ENCODE measurements around the gene GALNT3.

GALNT3 gene

DNA sequence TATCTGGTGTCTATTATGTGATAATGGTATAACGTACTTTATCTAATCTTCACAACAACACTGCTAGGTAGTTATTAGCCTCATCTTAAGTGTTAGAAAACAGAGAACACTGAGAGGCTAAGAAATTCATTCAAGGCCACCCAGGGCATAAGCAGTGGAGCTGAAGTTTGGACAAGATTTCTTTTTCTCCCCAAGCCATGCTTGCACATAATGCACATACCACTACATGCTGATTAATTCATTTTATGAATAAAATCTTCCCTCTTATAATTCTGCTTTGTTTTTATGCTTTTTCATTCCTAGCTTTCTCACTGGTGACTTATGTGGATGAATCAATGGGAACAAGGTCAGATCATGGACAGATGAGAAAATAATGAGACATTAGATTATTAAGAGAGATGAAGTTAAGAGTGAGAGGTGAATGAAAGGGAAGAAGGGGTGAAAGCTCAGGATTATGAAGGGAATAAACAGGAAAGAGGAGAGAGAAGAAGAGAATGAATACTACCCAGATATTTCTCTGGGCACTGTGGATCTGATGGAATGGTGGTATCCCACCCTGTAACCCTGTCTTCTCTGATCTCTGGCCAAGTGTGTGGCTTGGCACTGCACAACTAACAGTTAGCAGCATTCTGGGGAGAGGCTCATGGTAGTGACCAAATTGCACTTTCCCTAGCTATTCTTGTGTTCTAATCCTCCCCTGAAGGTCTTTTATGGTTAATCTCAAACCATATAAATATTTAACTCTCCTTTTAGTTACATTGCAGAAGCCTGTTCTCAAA lies 17.7 kb upstream of the GALNT3 start:
- Mint-ChIP-seq H3K4me3 (no peak overlapping the region), H3K36me3 (ENCODE audit: low read depth) (no peaks in the 10 kb centered on the region), H3K27ac (no peak overlapping the region), H3K27me3 (no peaks in the 10 kb centered on the region), H3K4me1 (ENCODE audit: low read depth) (peaks cover 13% of the 10 kb centered on the region), H3K9me3 (no peaks in the 10 kb centered on the region)

GRCh38 chr2:165810418-165810817 lies 16.4 kb upstream of the GALNT3 start:
- Mint-ChIP-seq H3K36me3 (ENCODE audit: low read depth) (no peaks in the 10 kb centered on the region), H3K27ac (no peak overlapping the region), H3K27me3 (no peaks in the 10 kb centered on the region), H3K9me3 (no peaks in the 10 kb centered on the region), H3K4me1 (ENCODE audit: low read depth) (peaks cover 4% of the 10 kb centered on the region), H3K4me3 (no peak overlapping the region)

- H3K27me3 Mint-ChIP-seq: no peaks in the 10 kb centered on the region
- no peaks in the 10 kb centered on the region for H3K4me1 Mint-ChIP-seq (ENCODE audit: low read depth)
- H3K36me3 Mint-ChIP-seq (ENCODE audit: low read depth): no peaks in the 10 kb centered on the region
- no peak overlapping the region for H3K4me3 Mint-ChIP-seq
- peaks cover 4% of the 10 kb centered on the region for H3K9me3 Mint-ChIP-seq
- no peak overlapping the region for H3K27ac Mint-ChIP-seq
These were observed 10.7 kb upstream of the GALNT3 start for GRCh38 chr2:165804719-165805118.

DNA sequence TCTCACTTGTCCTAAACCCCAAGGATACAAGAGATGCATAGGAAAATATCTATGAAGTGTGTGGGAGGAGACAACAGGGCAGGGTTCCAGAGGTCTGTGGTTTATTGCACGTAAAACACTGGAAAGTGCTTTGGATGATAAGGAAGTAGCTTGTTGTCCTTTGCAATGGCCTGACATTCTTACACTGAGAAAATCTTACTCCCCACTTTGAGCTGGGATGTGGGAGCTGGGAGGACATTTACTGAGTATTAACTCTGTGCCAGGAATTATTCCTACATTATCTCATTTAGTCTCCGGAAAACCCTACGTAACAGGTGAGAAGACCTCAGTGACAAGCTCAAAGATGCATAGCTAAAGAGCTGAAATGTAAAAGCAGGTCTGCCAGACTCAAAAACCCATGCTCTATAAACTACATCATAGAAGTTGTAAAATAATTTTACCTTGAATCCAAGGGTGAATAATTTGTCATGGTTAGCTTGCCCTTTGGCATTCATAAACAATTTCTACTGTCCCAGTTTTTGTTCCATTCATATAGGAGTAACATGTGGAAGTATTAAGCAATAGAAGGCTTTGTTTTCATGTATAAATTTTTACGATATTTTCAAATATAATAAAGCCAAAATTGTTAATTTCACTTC lies 9.2 kb upstream of the GALNT3 start:
- Mint-ChIP-seq H3K36me3 (ENCODE audit: low read depth) (no peaks in the 10 kb centered on the region), H3K9me3 (peaks cover 4% of the 10 kb centered on the region), H3K27me3 (no peaks in the 10 kb centered on the region), H3K4me1 (ENCODE audit: low read depth) (no peaks in the 10 kb centered on the region), H3K27ac (no peak overlapping the region), H3K4me3 (no peak overlapping the region)

DNA sequence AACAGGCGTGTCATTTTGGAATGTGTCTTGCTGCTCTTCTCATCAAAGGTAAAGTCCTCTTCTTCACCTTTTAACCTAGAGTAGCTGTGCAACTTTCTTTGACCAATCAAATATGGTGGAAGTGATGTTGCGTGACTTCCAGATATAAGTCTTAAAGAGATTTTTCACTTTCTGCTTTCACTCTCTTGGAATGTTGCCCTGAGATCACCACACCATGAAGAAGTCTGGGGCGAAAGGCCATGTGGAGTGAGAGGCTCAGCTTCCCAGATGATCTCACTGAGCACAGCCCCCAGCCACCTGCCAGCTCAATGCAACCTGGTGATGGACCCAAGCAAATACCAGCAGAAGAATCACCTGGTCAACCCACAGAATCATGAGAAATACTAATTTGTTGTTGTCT lies 7.1 kb upstream of the GALNT3 start:
- Mint-ChIP-seq H3K36me3 (ENCODE audit: low read depth) (no peaks in the 10 kb centered on the region), H3K4me1 (ENCODE audit: low read depth) (peaks cover 1% of the 10 kb centered on the region), H3K27me3 (peaks cover 1% of the 10 kb centered on the region), H3K27ac (no peak overlapping the region), H3K9me3 (peaks cover 4% of the 10 kb centered on the region), H3K4me3 (no peak overlapping the region)

- Mint-ChIP-seq H3K4me1 (ENCODE audit: low read depth) (peaks cover 30% of the 10 kb centered on the region), H3K27ac (no peak overlapping the region), H3K27me3 (peaks cover 20% of the 10 kb centered on the region), H3K9me3 (peaks cover 4% of the 10 kb centered on the region), H3K36me3 (ENCODE audit: low read depth) (no peaks in the 10 kb centered on the region), H3K4me3 (no peak overlapping the region)
These were observed 2.9 kb upstream of the GALNT3 start for GRCh38 chr2:165796819-165797530.

DNA sequence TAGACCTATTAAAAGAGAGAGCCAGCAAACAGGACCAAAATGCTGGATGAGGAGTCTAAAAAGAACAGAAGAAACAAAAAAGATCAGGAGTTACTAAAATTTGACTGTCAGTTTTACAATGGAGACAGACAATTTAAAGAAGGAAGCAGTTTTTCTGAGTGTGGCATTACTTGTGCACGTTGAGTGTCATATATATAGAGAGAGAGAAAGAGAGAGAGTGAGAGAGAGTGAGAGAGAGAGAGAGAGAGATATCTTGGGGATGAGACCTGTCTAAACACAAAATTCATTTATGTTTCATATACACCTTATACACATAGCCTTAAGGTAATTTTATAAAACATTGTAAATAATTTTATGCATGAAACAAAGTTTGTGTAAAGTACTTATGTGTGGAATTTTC lies 2.1 kb upstream of the GALNT3 start:
- H3K9me3 Mint-ChIP-seq: peaks cover 2% of the 10 kb centered on the region
- peaks cover 27% of the 10 kb centered on the region for H3K27me3 Mint-ChIP-seq
- no peaks in the 10 kb centered on the region for H3K36me3 Mint-ChIP-seq (ENCODE audit: low read depth)
- no peak overlapping the region for H3K4me3 Mint-ChIP-seq
- no peak overlapping the region for H3K27ac Mint-ChIP-seq
- peaks cover 35% of the 10 kb centered on the region for H3K4me1 Mint-ChIP-seq (ENCODE audit: low read depth)

DNA sequence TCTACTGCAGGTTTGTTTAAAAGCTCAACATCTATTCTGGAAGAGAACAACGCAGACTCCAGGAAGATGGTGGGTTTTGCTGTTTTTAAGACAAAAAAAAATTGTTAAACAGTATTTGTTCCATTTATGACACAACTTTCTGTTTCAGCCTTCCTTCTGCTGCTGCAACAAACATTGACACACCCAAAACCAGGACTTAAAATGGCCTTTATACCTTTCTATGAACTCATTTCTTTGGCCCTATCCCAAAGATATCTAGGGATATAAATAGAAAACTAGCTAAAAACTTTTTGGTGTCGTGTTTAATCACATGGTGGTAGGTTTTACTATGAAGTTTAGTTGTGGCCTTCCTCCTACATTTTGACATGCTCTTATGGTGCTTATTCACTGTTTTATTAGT lies 964 bp upstream of the GALNT3 start:
- Mint-ChIP-seq H3K4me3 (peak overlapping the region; percentile 89), H3K36me3 (ENCODE audit: low read depth) (no peaks in the 10 kb centered on the region), H3K9me3 (no peaks in the 10 kb centered on the region), H3K27me3 (peaks cover 27% of the 10 kb centered on the region), H3K4me1 (ENCODE audit: low read depth) (peaks cover 35% of the 10 kb centered on the region), H3K27ac (no peak overlapping the region)

DNA sequence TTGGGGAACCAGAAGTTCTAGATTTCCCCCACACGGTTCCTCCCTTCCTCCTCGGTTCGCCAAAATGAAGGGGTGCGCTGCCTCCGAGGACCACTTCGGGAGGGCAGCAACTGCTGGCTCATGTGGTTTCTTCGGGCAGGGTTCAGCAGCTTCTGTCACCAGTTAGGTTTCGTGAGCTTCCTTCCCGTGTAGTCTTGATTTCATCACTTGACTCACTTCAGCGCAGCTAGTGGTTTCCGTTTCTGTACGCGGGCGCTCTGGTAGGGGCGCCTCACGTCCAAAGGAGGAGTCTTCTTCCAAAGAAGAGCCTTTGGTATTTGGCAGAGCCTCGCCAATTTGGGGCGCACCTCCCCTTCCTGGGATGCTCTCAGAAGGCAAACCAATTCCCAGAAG lies 485 bp upstream of the GALNT3 start:
- peak overlapping the region; percentile 85 for H3K27ac Mint-ChIP-seq
- peaks cover 27% of the 10 kb centered on the region for H3K27me3 Mint-ChIP-seq
- H3K36me3 Mint-ChIP-seq (ENCODE audit: low read depth): no peaks in the 10 kb centered on the region
- peak overlapping the region; percentile 89 for H3K4me3 Mint-ChIP-seq
- no peaks in the 10 kb centered on the region for H3K9me3 Mint-ChIP-seq
- peaks cover 35% of the 10 kb centered on the region for H3K4me1 Mint-ChIP-seq (ENCODE audit: low read depth)

DNA sequence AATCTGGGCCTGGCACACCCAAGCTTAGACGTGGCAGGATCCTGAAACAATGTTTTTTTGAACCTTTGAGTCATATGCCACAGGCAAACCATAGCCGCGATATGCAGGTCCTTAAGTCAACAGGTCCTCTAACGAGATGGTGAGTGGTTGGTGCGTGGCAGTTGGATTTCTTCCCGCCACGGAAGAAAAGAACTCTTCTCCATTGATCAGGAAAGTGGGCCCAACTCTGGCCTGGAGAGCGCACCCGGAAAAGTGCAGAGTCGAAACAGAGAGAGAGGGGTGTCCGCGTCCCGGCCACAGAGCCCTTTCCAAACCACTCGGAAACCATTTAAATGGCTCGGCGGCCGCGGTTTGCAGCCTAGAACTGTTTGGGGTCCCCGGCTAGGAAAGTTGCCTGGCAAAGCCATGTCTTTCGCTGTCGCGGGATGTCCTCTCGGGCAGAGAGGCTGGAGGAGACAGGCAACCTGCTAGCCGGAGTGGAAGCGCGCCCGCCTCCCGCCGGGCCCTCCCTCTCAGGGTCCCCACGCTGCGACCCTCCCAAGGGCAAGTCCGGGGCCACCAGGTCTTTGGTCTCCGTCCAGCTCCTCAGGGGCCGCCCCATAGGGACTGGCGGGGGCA lies 777 bp downstream of the GALNT3 start:
- H3K36me3 Mint-ChIP-seq (ENCODE audit: low read depth): no peaks in the 10 kb centered on the region
- H3K4me3 Mint-ChIP-seq: peak overlapping the region; percentile 86
- H3K9me3 Mint-ChIP-seq: no peaks in the 10 kb centered on the region
- H3K4me1 Mint-ChIP-seq (ENCODE audit: low read depth): peaks cover 35% of the 10 kb centered on the region
- peaks cover 27% of the 10 kb centered on the region for H3K27me3 Mint-ChIP-seq
- H3K27ac Mint-ChIP-seq: peak overlapping the region; percentile 86

DNA sequence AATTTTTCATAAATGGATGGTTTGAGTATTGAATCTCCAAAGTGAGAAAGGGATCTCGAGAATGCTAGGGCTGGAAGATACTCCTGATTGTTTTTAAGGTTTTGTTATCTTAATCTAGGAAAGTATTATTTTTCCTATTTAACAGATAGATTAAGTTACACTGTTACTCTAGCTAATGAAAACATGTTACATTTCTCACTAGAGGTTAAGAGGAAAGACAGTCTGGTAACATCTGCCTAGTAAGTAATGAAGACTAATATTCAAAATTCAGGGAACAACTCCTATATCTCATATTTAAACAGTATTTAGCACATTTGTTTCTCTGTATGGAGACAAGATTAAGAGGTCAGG lies 2.0 kb downstream of the GALNT3 start:
- Mint-ChIP-seq H3K4me1 (ENCODE audit: low read depth) (peaks cover 35% of the 10 kb centered on the region), H3K9me3 (no peaks in the 10 kb centered on the region), H3K4me3 (no peak overlapping the region), H3K27me3 (peaks cover 27% of the 10 kb centered on the region), H3K36me3 (ENCODE audit: low read depth) (no peaks in the 10 kb centered on the region), H3K27ac (no peak overlapping the region)

- H3K27me3 Mint-ChIP-seq: peaks cover 27% of the 10 kb centered on the region
- no peaks in the 10 kb centered on the region for H3K36me3 Mint-ChIP-seq (ENCODE audit: low read depth)
- no peak overlapping the region for H3K27ac Mint-ChIP-seq
- no peak overlapping the region for H3K4me3 Mint-ChIP-seq
- H3K4me1 Mint-ChIP-seq (ENCODE audit: low read depth): peaks cover 35% of the 10 kb centered on the region
- no peaks in the 10 kb centered on the region for H3K9me3 Mint-ChIP-seq
These were observed 2.5 kb downstream of the GALNT3 start for GRCh38 chr2:165791421-165792103.

GRCh38 chr2:165790466-165790865 lies 3.6 kb downstream of the GALNT3 start:
- H3K4me1 Mint-ChIP-seq (ENCODE audit: low read depth): peaks cover 27% of the 10 kb centered on the region

GRCh38 chr2:165787334-165787733 lies 6.7 kb downstream of the GALNT3 start:
- Mint-ChIP-seq H3K27me3 (peaks cover 11% of the 10 kb centered on the region), H3K9me3 (no peaks in the 10 kb centered on the region), H3K4me3 (no peak overlapping the region), H3K27ac (no peak overlapping the region), H3K36me3 (ENCODE audit: low read depth) (no peaks in the 10 kb centered on the region), H3K4me1 (ENCODE audit: low read depth) (peaks cover 8% of the 10 kb centered on the region)

More at GRCh38 chr2:165790466-165790865, 3.6 kb downstream of the GALNT3 start:
- no peak overlapping the region for H3K4me3 Mint-ChIP-seq
- H3K27ac Mint-ChIP-seq: no peak overlapping the region
- no peaks in the 10 kb centered on the region for H3K36me3 Mint-ChIP-seq (ENCODE audit: low read depth)
- peaks cover 19% of the 10 kb centered on the region for H3K27me3 Mint-ChIP-seq
- H3K9me3 Mint-ChIP-seq: no peaks in the 10 kb centered on the region
